Endothelial cell of umbilical vein (primary cell): ENCODE data around the gene PROZ. TPM values are rescaled to one million over a fixed set of nuclear protein-coding genes. Genes with fewer than 3 reads are reported as not detected.

Experiments
- BruUV-seq: library from RNA; stranded (reverse); fragments of 400-500 nt; replicated peaks from 2 replicates; lab custom pipeline; 2021; lab: Mats Ljungman, UMichigan
- CTCF ChIA-PET: fragments of 300-600, 350-600 bp; sonication (Branson Sonifier 250); formaldehyde crosslinking; loops from one replicate; lab custom pipeline; 2021; ENCODE audit warnings: antibody characterized with exemption, inconsistent platforms; lab: Charles Lee
- POLR2A ChIA-PET: fragments of 300-600, 350-600 bp; sonication (Branson Sonifier 250); formaldehyde crosslinking; loops from one replicate; lab custom pipeline; 2021; ENCODE audit warnings: antibody characterized with exemption, inconsistent platforms; lab: Charles Lee
- DNase-seq: peaks from one replicate; pipeline ENCODE4 v3.0.0-alpha.2; 2011; ENCODE audit warnings: low read depth, low spot score
- FAIRE-seq: peaks from 2 replicates; lab custom pipeline; 2011; peaks lifted over from hg19 to GRCh38; lab: Jason Lieb, UNC
- H2AFZ ChIP-seq: 2 replicates; pipeline ENCODE4 v1.6.0; 2012; ENCODE audit warnings: low read depth, low read length, control low read depth, inconsistent platforms
- H3K27ac ChIP-seq: 2 replicates; pipeline ENCODE4 v1.5.1; 2011; ENCODE audit warnings: low read depth, mild to moderate bottlenecking, control low read depth, low read length, moderate library complexity; ENCODE audit not compliant: insufficient read depth
- H3K27me3 ChIP-seq, 2 experiments: 2 replicates each; pipeline versions ENCODE4 v1.6.0 to v1.6.1; 2011; ENCODE audit warnings: low read length in 2 of 2, mixed read lengths in 1 of 2; ENCODE audit not compliant: control insufficient read depth in 2 of 2, insufficient read depth in 2 of 2
- H3K36me3 ChIP-seq, 2 experiments: 2 replicates in 1 of 2; 3 replicates in 1 of 2; pipeline ENCODE4 v1.5.1; 2011; ENCODE audit warnings: low read length in 2 of 2, mild to moderate bottlenecking in 1 of 2, moderate library complexity in 1 of 2; ENCODE audit not compliant: control insufficient read depth in 2 of 2, insufficient read depth in 2 of 2; ENCODE audit errors: extremely low read depth in 1 of 2
- H3K4me1 ChIP-seq: 3 replicates; pipeline ENCODE4 v1.5.1; 2011; ENCODE audit warnings: mild to moderate bottlenecking, low read length; ENCODE audit not compliant: control insufficient read depth, insufficient read depth; ENCODE audit errors: extremely low read depth
- H3K4me2 ChIP-seq: 2 replicates; pipeline ENCODE4 v1.6.1; 2011; ENCODE audit warnings: low read length, control low read depth, mixed read lengths; ENCODE audit not compliant: insufficient read depth
- H3K4me3 ChIP-seq, 3 experiments: fragments of 200-600 bp in 1 of 3; sonication (generic), shearing (Covaris generic) in 1 of 3; replicated peaks in 1 of 3; 2 replicates each; pipeline ENCODE4 v1.5.1; 2011 to 2016; ENCODE audit warnings: control low read depth in 3 of 3, low read length in 3 of 3, mild to moderate bottlenecking in 2 of 3, inconsistent platforms in 1 of 3, low read depth in 1 of 3, moderate library complexity in 1 of 3; ENCODE audit not compliant: insufficient read depth in 1 of 3
- H3K79me2 ChIP-seq: 2 replicates; pipeline ENCODE4 v1.6.0; 2012; ENCODE audit warnings: low read length, inconsistent platforms; ENCODE audit not compliant: control insufficient read depth, insufficient read depth
- H3K9ac ChIP-seq: replicated peaks from 2 replicates; pipeline ENCODE3; 2011; ENCODE audit warnings: low read length, control low read depth; ENCODE audit not compliant: insufficient read depth; ENCODE audit errors: extremely low read depth
- H3K9me1 ChIP-seq: replicated peaks from 3 replicates; pipeline ENCODE4 v1.6.0; 2011; ENCODE audit warnings: mild to moderate bottlenecking, low read length; ENCODE audit not compliant: control insufficient read depth, insufficient read depth; ENCODE audit errors: extremely low read depth
- H3K9me3 ChIP-seq: replicated peaks from 2 replicates; pipeline ENCODE4 v1.5.1; 2012; ENCODE audit warnings: low read length, inconsistent platforms; ENCODE audit not compliant: control insufficient read depth, insufficient read depth
- H4K20me1 ChIP-seq: replicated peaks from 2 replicates; pipeline ENCODE3; 2011; ENCODE audit warnings: mild to moderate bottlenecking, low read length; ENCODE audit not compliant: control insufficient read depth, insufficient read depth; ENCODE audit errors: extremely low read depth
- EZH2 ChIP-seq: IDR thresholded peaks from 2 replicates; pipeline ENCODE4 v1.6.1; 2012; ENCODE audit warnings: borderline replicate concordance, low read depth, mild to moderate bottlenecking, moderate library complexity, low read length, inconsistent platforms; ENCODE audit not compliant: severe bottlenecking
- FOS ChIP-seq: IDR thresholded peaks from 2 replicates; pipeline ENCODE4 v1.6.1; 2011; ENCODE audit warnings: mild to moderate bottlenecking, low read length, moderate library complexity, borderline replicate concordance; ENCODE audit not compliant: insufficient read depth
- GATA2 ChIP-seq: IDR thresholded peaks from 2 replicates; pipeline ENCODE4 v1.7.0; 2011; ENCODE audit warnings: low read depth, mild to moderate bottlenecking, moderate library complexity, mixed read lengths, low read length; ENCODE audit not compliant: insufficient read length, insufficient read depth
- JUN ChIP-seq: IDR thresholded peaks from 2 replicates; pipeline ENCODE4 v1.6.1; 2011; ENCODE audit warnings: borderline replicate concordance, low read depth; ENCODE audit not compliant: insufficient read length, insufficient read depth
- MAX ChIP-seq: IDR thresholded peaks from 2 replicates; pipeline ENCODE4 v1.6.1; 2011; ENCODE audit not compliant: insufficient read depth, insufficient read length
- MYC ChIP-seq: IDR thresholded peaks from one replicate; pipeline ENCODE4 v1.6.1; 2011; ENCODE audit warnings: mild to moderate bottlenecking, low read depth, low read length
- POLR2A ChIP-seq: IDR thresholded peaks from 2 replicates; pipeline ENCODE4 v1.6.1; 2012; ENCODE audit warnings: low read depth, mild to moderate bottlenecking, control low read depth, low read length
- POLR2AphosphoS5 ChIP-seq: IDR thresholded peaks from 2 replicates; pipeline ENCODE4 v1.6.1; 2012; ENCODE audit warnings: low read depth, mild to moderate bottlenecking, control low read depth, low read length, moderate library complexity; ENCODE audit not compliant: insufficient read depth
- dilution Hi-C: fragments of 300-500 bp; cut with MboI; formaldehyde crosslinking; loops from one replicate; pipeline ENCODE4 v1.15.0; 2019; ENCODE audit warnings: low sequenced_read_pairs; ENCODE audit not compliant: extremely low pct_ligation_motif_present
- intact Hi-C: fragments of 100-400 bp; cut with micrococcal nuclease; formaldehyde crosslinking; loops from one replicate; pipeline ENCODE4 v1.10.0; 2022
- polyA plus RNA-seq, 4 experiments: library from polyadenylated mRNA; depleted of rRNA in 3 of 4; stranded (reverse) in 3 of 4; unstranded in 1 of 4; fragments of >200 nt; gene quantifications; 2 replicates each; pipeline versions ENCODE4 v1.2.1 to v1.2.3, GENCODE V29; 2011 to 2012; ENCODE audit warnings: missing spikeins in 1 of 4
- total RNA-seq: library from RNA; stranded (reverse); gene quantifications from 2 replicates; pipeline ENCODE4 v1.2.3, GENCODE V29; 2021
- TF ChIP-seq, protein P1 (sequence below), 2 donors: IDR thresholded peaks; 1 replicate in 1 of 2; 2 replicates in 1 of 2; pipeline ENCODE4 v1.5.1; 2011; ENCODE audit warnings: low read length in 2 of 2, mild to moderate bottlenecking in 2 of 2, moderate library complexity in 2 of 2, control low read depth in 1 of 2, inconsistent platforms in 1 of 2, low read depth in 1 of 2; ENCODE audit not compliant: insufficient read depth in 1 of 2; ENCODE audit errors: extremely low read depth in 1 of 2

Gene PROZ
- total and polyA plus RNA-seq, 2 donors (not counting 3 experiments of a cell fraction or from before 2014, with no cell fraction given) = not detected

DNA sequence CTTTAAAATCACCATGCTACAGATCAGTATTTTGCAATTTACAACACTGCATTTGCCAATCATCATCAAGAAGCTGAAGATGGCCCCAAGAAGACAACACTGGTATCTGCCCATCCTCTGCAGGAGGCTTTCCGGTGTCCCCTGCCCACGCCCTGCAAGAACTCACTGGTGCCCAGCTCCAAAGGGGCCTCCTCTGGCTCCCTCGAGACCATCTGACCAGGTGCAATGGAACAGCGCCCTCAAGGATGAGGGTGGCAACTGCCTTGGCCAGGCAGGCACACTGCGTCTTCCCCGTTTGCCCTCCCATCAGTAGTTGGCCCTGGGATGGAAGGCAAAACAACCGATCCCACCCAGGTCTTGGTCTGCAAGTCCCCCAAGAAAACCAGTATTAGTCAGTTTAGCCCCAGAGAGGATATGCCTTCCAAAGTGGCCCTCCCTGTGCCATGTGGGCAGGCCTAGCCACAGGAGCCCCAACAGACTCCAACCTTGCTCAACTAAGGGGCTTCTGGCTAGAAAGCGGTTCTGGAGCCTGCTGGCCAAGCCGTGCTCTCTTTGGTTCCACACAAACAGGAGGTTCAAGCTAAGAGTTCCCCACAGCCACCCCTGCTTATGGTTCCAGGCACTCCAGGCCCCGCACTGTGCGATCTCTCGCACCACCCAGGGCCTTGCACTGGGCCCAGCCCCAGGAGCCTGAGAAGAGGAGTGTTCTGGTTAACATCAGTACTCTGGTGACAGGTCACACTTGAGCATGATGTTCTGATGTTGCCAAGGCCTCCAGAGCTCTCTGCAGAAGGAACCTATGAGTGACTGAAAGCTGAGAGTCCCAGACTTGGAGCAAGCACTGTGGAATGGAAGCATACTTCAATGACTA is 45.3 kb downstream of the PROZ start:
- DNase-seq (no peak), FAIRE-seq (no peak)
- peaks cover 84% of the 10 kb centered on the region for H3K79me2 ChIP-seq
- TF ChIP-seq, protein P1, sequence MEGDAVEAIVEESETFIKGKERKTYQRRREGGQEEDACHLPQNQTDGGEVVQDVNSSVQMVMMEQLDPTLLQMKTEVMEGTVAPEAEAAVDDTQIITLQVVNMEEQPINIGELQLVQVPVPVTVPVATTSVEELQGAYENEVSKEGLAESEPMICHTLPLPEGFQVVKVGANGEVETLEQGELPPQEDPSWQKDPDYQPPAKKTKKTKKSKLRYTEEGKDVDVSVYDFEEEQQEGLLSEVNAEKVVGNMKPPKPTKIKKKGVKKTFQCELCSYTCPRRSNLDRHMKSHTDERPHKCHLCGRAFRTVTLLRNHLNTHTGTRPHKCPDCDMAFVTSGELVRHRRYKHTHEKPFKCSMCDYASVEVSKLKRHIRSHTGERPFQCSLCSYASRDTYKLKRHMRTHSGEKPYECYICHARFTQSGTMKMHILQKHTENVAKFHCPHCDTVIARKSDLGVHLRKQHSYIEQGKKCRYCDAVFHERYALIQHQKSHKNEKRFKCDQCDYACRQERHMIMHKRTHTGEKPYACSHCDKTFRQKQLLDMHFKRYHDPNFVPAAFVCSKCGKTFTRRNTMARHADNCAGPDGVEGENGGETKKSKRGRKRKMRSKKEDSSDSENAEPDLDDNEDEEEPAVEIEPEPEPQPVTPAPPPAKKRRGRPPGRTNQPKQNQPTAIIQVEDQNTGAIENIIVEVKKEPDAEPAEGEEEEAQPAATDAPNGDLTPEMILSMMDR (IDR thresholded peaks at IDR 0.05; ENCODE audit: extremely low read depth in 1 of 2, insufficient read depth in 1 of 2, low read depth in 1 of 2, low read length in 2 of 2) = no peak
- TF ChIP-seq GATA2 = no peak
- TF ChIP-seq JUN = no peak
- TF ChIP-seq POLR2A = no peak
- no peak for TF ChIP-seq MAX
- no peak for TF ChIP-seq EZH2
- no peak for TF ChIP-seq FOS
- TF ChIP-seq MYC = no peak
- no peak for TF ChIP-seq POLR2AphosphoS5
- H3K36me3 ChIP-seq = peaks cover 5 to 7% of the 10 kb centered on the region in 2 experiments
- H3K4me3 ChIP-seq = no peak overlapping the region
- ChIA-PET POLR2A (no interaction called here), CTCF (no interaction called here)
- H4K20me1 ChIP-seq = no peaks in the 10 kb centered on the region
- BruUV-seq = no TSS peak
- dilution Hi-C loops = no loop called here
- H3K4me2 ChIP-seq = no peak overlapping the region
- H3K27ac ChIP-seq = no peak overlapping the region
- H3K4me1 ChIP-seq = peaks cover 11% of the 10 kb centered on the region
- no peak overlapping the region for H3K9ac ChIP-seq
- H3K27me3 ChIP-seq = no peaks in the 10 kb centered on the region
- no peaks in the 10 kb centered on the region for H3K9me3 ChIP-seq
- intact Hi-C loops = no loop called here
- no peaks in the 10 kb centered on the region for H3K9me1 ChIP-seq
- no peak overlapping the region for H2AFZ ChIP-seq
